Measurements from ENCODE around the gene EEF2. TPM values are rescaled to one million over a fixed set of nuclear protein-coding genes. Genes with fewer than 3 reads are reported as not detected.

The EEF2 gene
- total RNA-seq, 1 donor from 2014 or later = 3,492 TPM

DNA sequence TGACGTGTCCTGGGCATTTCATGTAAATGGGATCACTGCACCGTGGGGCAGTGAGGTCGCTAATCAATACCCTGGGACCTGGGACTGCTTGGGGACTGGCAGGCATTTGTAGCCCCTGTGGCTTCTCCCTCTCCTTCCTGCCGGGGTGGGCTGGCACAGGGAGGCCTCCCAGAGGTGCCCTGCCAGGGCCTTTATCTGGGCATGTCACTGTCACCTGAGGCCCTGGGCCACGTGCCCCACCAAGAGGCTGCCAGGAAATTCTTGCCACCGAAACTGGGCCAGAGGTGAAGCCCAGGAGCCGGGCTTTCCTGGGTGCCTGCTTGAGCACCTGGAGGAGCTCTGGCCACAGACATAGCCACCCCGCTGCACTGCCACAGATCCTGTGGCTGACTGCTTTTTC is 54.2 kb downstream of the EEF2 start:
- no peak overlapping the region for H3K4me3 ChIP-seq (ENCODE audit: low read depth, low read length)
- peaks cover 14% of the 10 kb centered on the region for H3K27me3 ChIP-seq (ENCODE audit: control insufficient read depth, insufficient read depth, low read length)
- H3K36me3 ChIP-seq (ENCODE audit: control insufficient read depth, insufficient read depth, low read length) = no peaks in the 10 kb centered on the region
- no peak for DNase-seq (ENCODE audit: low read depth)
- TF ChIP-seq, protein P1, sequence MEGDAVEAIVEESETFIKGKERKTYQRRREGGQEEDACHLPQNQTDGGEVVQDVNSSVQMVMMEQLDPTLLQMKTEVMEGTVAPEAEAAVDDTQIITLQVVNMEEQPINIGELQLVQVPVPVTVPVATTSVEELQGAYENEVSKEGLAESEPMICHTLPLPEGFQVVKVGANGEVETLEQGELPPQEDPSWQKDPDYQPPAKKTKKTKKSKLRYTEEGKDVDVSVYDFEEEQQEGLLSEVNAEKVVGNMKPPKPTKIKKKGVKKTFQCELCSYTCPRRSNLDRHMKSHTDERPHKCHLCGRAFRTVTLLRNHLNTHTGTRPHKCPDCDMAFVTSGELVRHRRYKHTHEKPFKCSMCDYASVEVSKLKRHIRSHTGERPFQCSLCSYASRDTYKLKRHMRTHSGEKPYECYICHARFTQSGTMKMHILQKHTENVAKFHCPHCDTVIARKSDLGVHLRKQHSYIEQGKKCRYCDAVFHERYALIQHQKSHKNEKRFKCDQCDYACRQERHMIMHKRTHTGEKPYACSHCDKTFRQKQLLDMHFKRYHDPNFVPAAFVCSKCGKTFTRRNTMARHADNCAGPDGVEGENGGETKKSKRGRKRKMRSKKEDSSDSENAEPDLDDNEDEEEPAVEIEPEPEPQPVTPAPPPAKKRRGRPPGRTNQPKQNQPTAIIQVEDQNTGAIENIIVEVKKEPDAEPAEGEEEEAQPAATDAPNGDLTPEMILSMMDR (IDR thresholded peaks at IDR 0.05; ENCODE audit: insufficient read depth, low read length, poor library complexity, severe bottlenecking) = no peak

Other genes with a start within 250 kb of the EEF2 start
- gene APBA3, start 223.8 kb downstream of the EEF2 start, total RNA-seq = 39.7 and 50.5 TPM in 2 replicates
- 48.4 and 120 TPM in 2 replicates for gene MRPL54, start 222.8 kb downstream of the EEF2 start, total RNA-seq
- not detected in 2 replicates for gene RAX2, start 213.2 kb downstream of the EEF2 start, total RNA-seq
- 0.50 and 1.2 TPM in 2 replicates for gene MATK, start 199.1 kb downstream of the EEF2 start, total RNA-seq
- 0.17 TPM in 1 of 2 replicates, not detected in the other for gene ZFR2, start 116.4 kb downstream of the EEF2 start, total RNA-seq
- gene ATCAY, start 104.8 kb downstream of the EEF2 start, total RNA-seq = 0.14 TPM in 1 of 2 replicates, not detected in the other
- not detected in 2 replicates for gene NMRK2, start 52.4 kb downstream of the EEF2 start, total RNA-seq
- gene DAPK3, start 14.4 kb downstream of the EEF2 start, total RNA-seq = 155 and 199 TPM in 2 replicates
- gene PIAS4, start 22.3 kb upstream of the EEF2 start, total RNA-seq = 38.1 and 43.7 TPM in 2 replicates
- gene ZBTB7A, start 81.4 kb upstream of the EEF2 start, total RNA-seq = 39.9 and 43.3 TPM in 2 replicates
- 198 and 249 TPM in 2 replicates for gene MAP2K2, start 138.7 kb upstream of the EEF2 start, total RNA-seq
- not detected in 2 replicates for gene CREB3L3, start 168.2 kb upstream of the EEF2 start, total RNA-seq
- gene SIRT6, start 197.1 kb upstream of the EEF2 start, total RNA-seq = 58.8 and 59.2 TPM in 2 replicates
- gene ANKRD24, start 197.2 kb upstream of the EEF2 start, total RNA-seq = 0.33 and 0.34 TPM in 2 replicates
- 2.5 and 3.9 TPM in 2 replicates for gene EBI3, start 244.1 kb upstream of the EEF2 start, total RNA-seq